GM23338 (cell line): ENCODE measurements around the gene MFNG. TPM values are rescaled to one million over a fixed set of nuclear protein-coding genes. Genes with fewer than 3 reads are reported as not detected.

Source experiments
- ATAC-seq: fragments of 200-7000 bp; cut with Tn5 transposase; 3 replicates; pipeline ENCODE4 v1.9.1; 2020
- DNase-seq: peaks from one replicate; pipeline ENCODE4 v3.0.0-alpha.2; 2015; ENCODE audit warnings: low spot score
- H2AFZ ChIP-seq: fragments of 200-600 bp; sonication (generic); 2 replicates; pipeline ENCODE4 v1.8.0; 2016; ENCODE audit warnings: antibody characterized with exemption, mild to moderate bottlenecking, moderate library complexity
- H3F3A ChIP-seq: fragments of 200-600 bp; sonication (generic); replicated peaks from 2 replicates; pipeline ENCODE4 v1.8.0; 2017; ENCODE audit warnings: antibody characterized with exemption, mixed run types, low read depth
- H3K27ac ChIP-seq: fragments of 200-600 bp; sonication (generic); 2 replicates; pipeline ENCODE4 v1.6.1; 2016; ENCODE audit warnings: low read depth
- H3K27me3 ChIP-seq: fragments of 200-600 bp; sonication (generic); 2 replicates; pipeline ENCODE4 v1.8.0; 2016; ENCODE audit warnings: mild to moderate bottlenecking, mixed run types, moderate library complexity; ENCODE audit not compliant: insufficient read depth
- H3K36me3 ChIP-seq: fragments of 200-600 bp; sonication (generic); 2 replicates; pipeline ENCODE4 v1.8.0; 2016; ENCODE audit warnings: mild to moderate bottlenecking; ENCODE audit not compliant: insufficient read depth
- H3K4me1 ChIP-seq: fragments of 200-600 bp; sonication (generic); 2 replicates; pipeline ENCODE4 v1.8.0; 2016; ENCODE audit warnings: mild to moderate bottlenecking, moderate library complexity; ENCODE audit not compliant: insufficient read depth
- H3K4me2 ChIP-seq: fragments of 200-600 bp; sonication (generic); 2 replicates; pipeline ENCODE4 v1.7.1; 2017; ENCODE audit warnings: mixed run types
- H3K4me3 ChIP-seq: fragments of 200-600 bp; sonication (generic); 2 replicates; pipeline ENCODE4 v1.6.1; 2016; ENCODE audit warnings: mixed run types
- H3K79me2 ChIP-seq: fragments of 200-600 bp; sonication (generic); replicated peaks from 2 replicates; pipeline ENCODE4 v1.8.0; 2017; ENCODE audit warnings: mild to moderate bottlenecking; ENCODE audit not compliant: insufficient read depth
- H3K9me2 ChIP-seq: fragments of 200-600 bp; sonication (generic); 2 replicates; pipeline ENCODE4 v1.8.0; 2017; ENCODE audit not compliant: insufficient read depth
- H4K20me1 ChIP-seq: fragments of 200-600 bp; sonication (generic); replicated peaks from 2 replicates; pipeline ENCODE4 v1.8.0; 2017; ENCODE audit warnings: mild to moderate bottlenecking; ENCODE audit not compliant: insufficient read depth
- H3K27ac Mint-ChIP-seq: 2 replicates; pipeline ENCODE4 v1.8.0; 2020; ENCODE audit warnings: inconsistent platforms, mild to moderate bottlenecking, moderate library complexity, mixed read lengths
- H3K27me3 Mint-ChIP-seq: 3 replicates; pipeline ENCODE4 v1.8.0; 2022; ENCODE audit warnings: low read depth, mild to moderate bottlenecking, moderate library complexity, mixed read lengths, inconsistent platforms; ENCODE audit not compliant: insufficient read depth, poor library complexity
- H3K36me3 Mint-ChIP-seq: 3 replicates; pipeline ENCODE4 v1.8.0; 2021; ENCODE audit warnings: low read depth, mild to moderate bottlenecking, inconsistent platforms, moderate library complexity, mixed read lengths
- H3K4me1 Mint-ChIP-seq: 3 replicates; pipeline ENCODE4 v1.8.0; 2020; ENCODE audit warnings: mild to moderate bottlenecking, inconsistent platforms, mixed read lengths
- H3K4me3 Mint-ChIP-seq: 3 replicates; pipeline ENCODE4 v1.8.0; 2021; ENCODE audit warnings: moderate library complexity, mild to moderate bottlenecking, inconsistent platforms, mixed read lengths
- H3K9me3 Mint-ChIP-seq: 3 replicates; pipeline ENCODE4 v1.8.0; 2020; ENCODE audit warnings: moderate library complexity, mild to moderate bottlenecking, inconsistent platforms, mixed read lengths
- CREB1 ChIP-seq: fragments of 250-450 bp; sonication (Bioruptor Pico); IDR thresholded peaks from 2 replicates; pipeline ENCODE4 v1.5.0; 2020; ENCODE audit warnings: low read depth, mild to moderate bottlenecking, moderate library complexity
- CTCF ChIP-seq, 2 experiments: fragments of 200-600 bp in 1 of 2; sonication (generic) in 1 of 2; conservative IDR thresholded peaks; 2 replicates each; pipeline versions ENCODE4 v1.5.1 to v1.6.1; 2016 to 2017; ENCODE audit warnings: antibody characterized with exemption in 2 of 2, low read depth in 2 of 2, mild to moderate bottlenecking in 2 of 2, moderate library complexity in 1 of 2
- ETS1 ChIP-seq: IDR thresholded peaks from 2 replicates; pipeline ENCODE4 v1.6.1; 2016; ENCODE audit warnings: antibody characterized with exemption
- EZH2 ChIP-seq: fragments of 200-600 bp; sonication (generic); IDR thresholded peaks from one replicate; pipeline ENCODE4 v1.8.0; 2017; ENCODE audit warnings: antibody characterized with exemption, mild to moderate bottlenecking, low read depth; ENCODE audit not compliant: unreplicated experiment
- EZH2phosphoT487 ChIP-seq: fragments of 200-600 bp; sonication (generic); IDR thresholded peaks from one replicate; pipeline ENCODE4 v1.8.1; 2018; ENCODE audit warnings: antibody characterized with exemption; ENCODE audit not compliant: unreplicated experiment
- JUNB ChIP-seq: IDR thresholded peaks from one replicate; pipeline ENCODE4 v1.6.1; 2016; ENCODE audit warnings: antibody characterized with exemption; ENCODE audit not compliant: unreplicated experiment
- NANOG ChIP-seq: IDR thresholded peaks from 2 replicates; pipeline ENCODE4 v1.6.1; 2016; ENCODE audit warnings: antibody characterized with exemption, borderline replicate concordance
- POLR2AphosphoS5 ChIP-seq: IDR thresholded peaks from 2 replicates; pipeline ENCODE4 v1.6.1; 2016; ENCODE audit warnings: antibody characterized with exemption, low read depth
- STAT1 ChIP-seq: IDR thresholded peaks from one replicate; pipeline ENCODE4 v1.6.1; 2016; ENCODE audit warnings: antibody characterized with exemption; ENCODE audit not compliant: unreplicated experiment
- ZNF114 ChIP-seq: fragments of 250-450 bp; sonication (Bioruptor Pico); IDR thresholded peaks from 2 replicates; pipeline ENCODE4 v1.5.0; 2020; ENCODE audit warnings: mild to moderate bottlenecking, moderate library complexity
- ZNF331 ChIP-seq: fragments of 250-450 bp; sonication (Bioruptor Pico); IDR thresholded peaks from 2 replicates; pipeline ENCODE4 v1.5.0; 2020; ENCODE audit warnings: low read depth, mild to moderate bottlenecking, moderate library complexity
- polyA plus RNA-seq: library from polyadenylated mRNA; unstranded; fragments of >200 nt; fragmentation: Nextera tagmentation; extraction: Ambion mirVana; gene quantifications from 2 replicates; pipeline ENCODE4 v1.2.1, GENCODE V29; 2016
- total RNA-seq: library from RNA; depleted of rRNA; stranded (reverse); fragments of >200 nt; shearing (Covaris generic); gene quantifications from 2 replicates; pipeline ENCODE4 v1.2.3, GENCODE V29; 2014
- TF ChIP-seq, protein P1 (sequence below): IDR thresholded peaks from one replicate; pipeline ENCODE4 v1.6.1; 2018; ENCODE audit warnings: antibody characterized with exemption; ENCODE audit not compliant: unreplicated experiment
- TF ChIP-seq, protein P2 (sequence below): fragments of 250-450 bp; sonication (Bioruptor Pico); IDR thresholded peaks from 2 replicates; pipeline ENCODE4 v1.5.0; 2020; ENCODE audit warnings: mild to moderate bottlenecking, moderate library complexity

The MFNG gene
- total and polyA plus RNA-seq, 2 experiments from 2014 or later: 1.4 to 1.9 TPM

DNA sequence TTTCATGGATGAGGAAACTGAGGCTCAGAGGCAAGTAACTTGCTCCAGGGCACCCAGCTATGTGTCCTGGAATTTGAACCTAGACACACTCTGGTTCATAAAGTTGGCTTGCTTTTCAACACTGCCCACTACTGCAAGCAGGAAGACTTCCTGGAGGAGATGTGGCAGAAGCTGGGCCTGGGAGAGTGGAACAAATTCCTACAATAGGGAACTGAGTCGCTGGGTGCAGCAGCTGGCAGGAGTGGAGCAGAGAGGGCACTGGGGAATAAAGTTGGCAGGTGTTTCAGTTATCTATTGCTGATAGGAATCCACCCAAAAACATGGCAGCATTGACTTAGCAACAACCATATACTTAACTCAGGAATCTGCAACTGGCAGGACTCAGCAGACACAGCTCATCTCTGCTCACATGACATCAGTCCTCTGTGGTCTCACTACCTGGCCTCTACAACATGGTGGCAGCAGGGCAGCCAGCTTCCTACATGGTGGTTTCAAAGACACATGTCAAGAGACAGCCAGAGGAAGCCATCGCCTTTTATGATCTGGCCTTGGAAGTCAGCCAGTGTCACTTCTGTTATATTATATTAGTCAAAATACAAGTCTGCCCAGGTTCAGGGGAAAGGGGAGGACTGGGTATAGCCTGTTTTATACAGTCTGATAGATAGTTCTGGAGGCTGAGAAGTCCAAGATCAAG is 43.6 kb upstream of the MFNG start:
- Histone ChIP-seq H4K20me1 (no peaks in the 10 kb centered on the region), H3K4me1 (no peaks in the 10 kb centered on the region), H3K27me3 (no peaks in the 10 kb centered on the region), H3K9me2 (no peaks in the 10 kb centered on the region), H2AFZ (no peak overlapping the region), H3F3A (no peaks in the 10 kb centered on the region), H3K4me3 (no peak overlapping the region), H3K4me2 (no peak overlapping the region), H3K79me2 (no peaks in the 10 kb centered on the region), H3K27ac (no peak overlapping the region), H3K36me3 (no peaks in the 10 kb centered on the region)
- Mint-ChIP-seq H3K27ac (no peak overlapping the region), H3K9me3 (no peaks in the 10 kb centered on the region; the same call in 2 of the 3 replicates), H3K27me3 (peaks cover 3% of the 10 kb centered on the region), H3K36me3 (no peaks in the 10 kb centered on the region), H3K4me3 (no peak overlapping the region), H3K4me1 (no peaks in the 10 kb centered on the region)
- DNase-seq (no peak), ATAC-seq (no peak)
- TF ChIP-seq, protein P1, sequence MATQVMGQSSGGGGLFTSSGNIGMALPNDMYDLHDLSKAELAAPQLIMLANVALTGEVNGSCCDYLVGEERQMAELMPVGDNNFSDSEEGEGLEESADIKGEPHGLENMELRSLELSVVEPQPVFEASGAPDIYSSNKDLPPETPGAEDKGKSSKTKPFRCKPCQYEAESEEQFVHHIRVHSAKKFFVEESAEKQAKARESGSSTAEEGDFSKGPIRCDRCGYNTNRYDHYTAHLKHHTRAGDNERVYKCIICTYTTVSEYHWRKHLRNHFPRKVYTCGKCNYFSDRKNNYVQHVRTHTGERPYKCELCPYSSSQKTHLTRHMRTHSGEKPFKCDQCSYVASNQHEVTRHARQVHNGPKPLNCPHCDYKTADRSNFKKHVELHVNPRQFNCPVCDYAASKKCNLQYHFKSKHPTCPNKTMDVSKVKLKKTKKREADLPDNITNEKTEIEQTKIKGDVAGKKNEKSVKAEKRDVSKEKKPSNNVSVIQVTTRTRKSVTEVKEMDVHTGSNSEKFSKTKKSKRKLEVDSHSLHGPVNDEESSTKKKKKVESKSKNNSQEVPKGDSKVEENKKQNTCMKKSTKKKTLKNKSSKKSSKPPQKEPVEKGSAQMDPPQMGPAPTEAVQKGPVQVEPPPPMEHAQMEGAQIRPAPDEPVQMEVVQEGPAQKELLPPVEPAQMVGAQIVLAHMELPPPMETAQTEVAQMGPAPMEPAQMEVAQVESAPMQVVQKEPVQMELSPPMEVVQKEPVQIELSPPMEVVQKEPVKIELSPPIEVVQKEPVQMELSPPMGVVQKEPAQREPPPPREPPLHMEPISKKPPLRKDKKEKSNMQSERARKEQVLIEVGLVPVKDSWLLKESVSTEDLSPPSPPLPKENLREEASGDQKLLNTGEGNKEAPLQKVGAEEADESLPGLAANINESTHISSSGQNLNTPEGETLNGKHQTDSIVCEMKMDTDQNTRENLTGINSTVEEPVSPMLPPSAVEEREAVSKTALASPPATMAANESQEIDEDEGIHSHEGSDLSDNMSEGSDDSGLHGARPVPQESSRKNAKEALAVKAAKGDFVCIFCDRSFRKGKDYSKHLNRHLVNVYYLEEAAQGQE: no peak
- TF ChIP-seq EZH2phosphoT487 (no peak), STAT1 (no peak), ZNF331 (no peak), ZNF114 (CRISPR knock-in tag) (no peak), CTCF (conservative IDR thresholded peaks at IDR 0.05; ENCODE audit: low read depth in 2 of 2) (no peak), EZH2 (no peak), ETS1 (no peak), CREB1 (CRISPR knock-in tag) (no peak), POLR2AphosphoS5 (no peak), JUNB (no peak), NANOG (no peak)
- TF ChIP-seq, protein P2, sequence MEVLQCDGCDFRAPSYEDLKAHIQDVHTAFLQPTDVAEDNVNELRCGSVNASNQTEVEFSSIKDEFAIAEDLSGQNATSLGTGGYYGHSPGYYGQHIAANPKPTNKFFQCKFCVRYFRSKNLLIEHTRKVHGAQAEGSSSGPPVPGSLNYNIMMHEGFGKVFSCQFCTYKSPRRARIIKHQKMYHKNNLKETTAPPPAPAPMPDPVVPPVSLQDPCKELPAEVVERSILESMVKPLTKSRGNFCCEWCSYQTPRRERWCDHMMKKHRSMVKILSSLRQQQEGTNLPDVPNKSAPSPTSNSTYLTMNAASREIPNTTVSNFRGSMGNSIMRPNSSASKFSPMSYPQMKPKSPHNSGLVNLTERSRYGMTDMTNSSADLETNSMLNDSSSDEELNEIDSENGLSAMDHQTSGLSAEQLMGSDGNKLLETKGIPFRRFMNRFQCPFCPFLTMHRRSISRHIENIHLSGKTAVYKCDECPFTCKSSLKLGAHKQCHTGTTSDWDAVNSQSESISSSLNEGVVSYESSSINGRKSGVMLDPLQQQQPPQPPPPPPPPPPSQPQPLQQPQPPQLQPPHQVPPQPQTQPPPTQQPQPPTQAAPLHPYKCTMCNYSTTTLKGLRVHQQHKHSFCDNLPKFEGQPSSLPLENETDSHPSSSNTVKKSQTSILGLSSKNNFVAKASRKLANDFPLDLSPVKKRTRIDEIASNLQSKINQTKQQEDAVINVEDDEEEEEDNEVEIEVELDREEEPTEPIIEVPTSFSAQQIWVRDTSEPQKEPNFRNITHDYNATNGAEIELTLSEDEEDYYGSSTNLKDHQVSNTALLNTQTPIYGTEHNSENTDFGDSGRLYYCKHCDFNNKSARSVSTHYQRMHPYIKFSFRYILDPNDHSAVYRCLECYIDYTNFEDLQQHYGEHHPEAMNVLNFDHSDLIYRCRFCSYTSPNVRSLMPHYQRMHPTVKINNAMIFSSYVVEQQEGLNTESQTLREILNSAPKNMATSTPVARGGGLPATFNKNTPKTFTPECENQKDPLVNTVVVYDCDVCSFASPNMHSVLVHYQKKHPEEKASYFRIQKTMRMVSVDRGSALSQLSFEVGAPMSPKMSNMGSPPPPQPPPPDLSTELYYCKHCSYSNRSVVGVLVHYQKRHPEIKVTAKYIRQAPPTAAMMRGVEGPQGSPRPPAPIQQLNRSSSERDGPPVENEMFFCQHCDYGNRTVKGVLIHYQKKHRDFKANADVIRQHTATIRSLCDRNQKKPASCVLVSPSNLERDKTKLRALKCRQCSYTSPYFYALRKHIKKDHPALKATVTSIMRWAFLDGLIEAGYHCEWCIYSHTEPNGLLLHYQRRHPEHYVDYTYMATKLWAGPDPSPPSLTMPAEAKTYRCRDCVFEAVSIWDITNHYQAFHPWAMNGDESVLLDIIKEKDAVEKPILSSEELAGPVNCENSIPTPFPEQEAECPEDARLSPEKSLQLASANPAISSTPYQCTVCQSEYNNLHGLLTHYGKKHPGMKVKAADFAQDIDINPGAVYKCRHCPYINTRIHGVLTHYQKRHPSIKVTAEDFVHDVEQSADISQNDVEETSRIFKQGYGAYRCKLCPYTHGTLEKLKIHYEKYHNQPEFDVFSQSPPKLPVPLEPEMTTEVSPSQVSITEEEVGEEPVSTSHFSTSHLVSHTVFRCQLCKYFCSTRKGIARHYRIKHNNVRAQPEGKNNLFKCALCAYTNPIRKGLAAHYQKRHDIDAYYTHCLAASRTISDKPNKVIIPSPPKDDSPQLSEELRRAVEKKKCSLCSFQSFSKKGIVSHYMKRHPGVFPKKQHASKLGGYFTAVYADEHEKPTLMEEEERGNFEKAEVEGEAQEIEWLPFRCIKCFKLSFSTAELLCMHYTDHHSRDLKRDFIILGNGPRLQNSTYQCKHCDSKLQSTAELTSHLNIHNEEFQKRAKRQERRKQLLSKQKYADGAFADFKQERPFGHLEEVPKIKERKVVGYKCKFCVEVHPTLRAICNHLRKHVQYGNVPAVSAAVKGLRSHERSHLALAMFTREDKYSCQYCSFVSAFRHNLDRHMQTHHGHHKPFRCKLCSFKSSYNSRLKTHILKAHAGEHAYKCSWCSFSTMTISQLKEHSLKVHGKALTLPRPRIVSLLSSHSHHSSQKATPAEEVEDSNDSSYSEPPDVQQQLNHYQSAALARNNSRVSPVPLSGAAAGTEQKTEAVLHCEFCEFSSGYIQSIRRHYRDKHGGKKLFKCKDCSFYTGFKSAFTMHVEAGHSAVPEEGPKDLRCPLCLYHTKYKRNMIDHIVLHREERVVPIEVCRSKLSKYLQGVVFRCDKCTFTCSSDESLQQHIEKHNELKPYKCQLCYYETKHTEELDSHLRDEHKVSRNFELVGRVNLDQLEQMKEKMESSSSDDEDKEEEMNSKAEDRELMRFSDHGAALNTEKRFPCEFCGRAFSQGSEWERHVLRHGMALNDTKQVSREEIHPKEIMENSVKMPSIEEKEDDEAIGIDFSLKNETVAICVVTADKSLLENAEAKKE (CRISPR knock-in tag): no peak
